Ishikawa (cell line): Measurements from ENCODE around the gene IREB2.

Experiments used
- CEBPB ChIP-seq: IDR thresholded peaks from 2 replicates; pipeline ENCODE4 v1.6.1; 2012
- CREB1 ChIP-seq: IDR thresholded peaks from 2 replicates; pipeline ENCODE4 v1.6.1; 2012; ENCODE audit warnings: low read depth
- FOXM1 ChIP-seq: IDR thresholded peaks from 2 replicates; pipeline ENCODE4 v1.6.1; 2012; ENCODE audit warnings: low read depth, borderline replicate concordance
- NFIC ChIP-seq: IDR thresholded peaks from 2 replicates; pipeline ENCODE4 v1.6.1; 2012
- RAD21 ChIP-seq: IDR thresholded peaks from 2 replicates; pipeline ENCODE4 v1.6.1; 2012; ENCODE audit warnings: low read depth
- TAF1 ChIP-seq: IDR thresholded peaks from 2 replicates; pipeline ENCODE4 v1.6.1; 2012; ENCODE audit warnings: low read depth, mild to moderate bottlenecking
- TCF12 ChIP-seq: IDR thresholded peaks from 2 replicates; pipeline ENCODE4 v1.6.1; 2012; ENCODE audit warnings: low read depth
- TEAD4 ChIP-seq: IDR thresholded peaks from 2 replicates; pipeline ENCODE4 v1.6.1; 2012
- YY1 ChIP-seq: IDR thresholded peaks from 2 replicates; pipeline ENCODE4 v1.6.1; 2012; ENCODE audit warnings: low read depth
- ZBTB7A ChIP-seq: IDR thresholded peaks from 2 replicates; pipeline ENCODE4 v1.6.1; 2012; ENCODE audit warnings: low read depth
- TF ChIP-seq, protein P1 (sequence below): IDR thresholded peaks from 2 replicates; pipeline ENCODE4 v1.6.1; 2012
- TF ChIP-seq, protein P2 (sequence below): IDR thresholded peaks from 2 replicates; pipeline ENCODE4 v1.6.1; 2012

GRCh38 chr15:78402061-78402610 lies 35.9 kb upstream of the IREB2 start:
- TF ChIP-seq, protein P1, sequence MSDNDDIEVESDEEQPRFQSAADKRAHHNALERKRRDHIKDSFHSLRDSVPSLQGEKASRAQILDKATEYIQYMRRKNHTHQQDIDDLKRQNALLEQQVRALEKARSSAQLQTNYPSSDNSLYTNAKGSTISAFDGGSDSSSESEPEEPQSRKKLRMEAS: no peak
- no peak for TF ChIP-seq RAD21
- no peak for TF ChIP-seq TCF12
- TF ChIP-seq, protein P2, sequence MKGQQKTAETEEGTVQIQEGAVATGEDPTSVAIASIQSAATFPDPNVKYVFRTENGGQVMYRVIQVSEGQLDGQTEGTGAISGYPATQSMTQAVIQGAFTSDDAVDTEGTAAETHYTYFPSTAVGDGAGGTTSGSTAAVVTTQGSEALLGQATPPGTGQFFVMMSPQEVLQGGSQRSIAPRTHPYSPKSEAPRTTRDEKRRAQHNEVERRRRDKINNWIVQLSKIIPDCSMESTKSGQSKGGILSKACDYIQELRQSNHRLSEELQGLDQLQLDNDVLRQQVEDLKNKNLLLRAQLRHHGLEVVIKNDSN: no peak
- TF ChIP-seq CEBPB: no peak
- TF ChIP-seq ZBTB7A: no peak
- TF ChIP-seq FOXM1: no peak
- no peak for TF ChIP-seq YY1
- TF ChIP-seq TAF1: no peak
- no peak for TF ChIP-seq CREB1
- TF ChIP-seq TEAD4: no peak
- TF ChIP-seq NFIC: no peak
